NCI-H69 (cell line): ENCODE data around the gene NELFA.

ENCODE experiments used
- DNase-seq: peaks from one replicate; lab custom pipeline; 2025; lab: John Stamatoyannopoulos, UW

Gene NELFA

GRCh38 chr4:1982124-1983052 lies 26.4 kb downstream of the NELFA start:
- DNase-seq, result no peak

- DNase-seq, result peak; percentile 3
Observed at GRCh38 chr4:1981251-1982058, 27.3 kb downstream of the NELFA start.

GRCh38 chr4:1980561-1981041 lies 28.2 kb downstream of the NELFA start:
- DNase-seq, result no peak

GRCh38 chr4:1979477-1980196 lies 29.1 kb downstream of the NELFA start:
- DNase-seq, result no peak

DNA sequence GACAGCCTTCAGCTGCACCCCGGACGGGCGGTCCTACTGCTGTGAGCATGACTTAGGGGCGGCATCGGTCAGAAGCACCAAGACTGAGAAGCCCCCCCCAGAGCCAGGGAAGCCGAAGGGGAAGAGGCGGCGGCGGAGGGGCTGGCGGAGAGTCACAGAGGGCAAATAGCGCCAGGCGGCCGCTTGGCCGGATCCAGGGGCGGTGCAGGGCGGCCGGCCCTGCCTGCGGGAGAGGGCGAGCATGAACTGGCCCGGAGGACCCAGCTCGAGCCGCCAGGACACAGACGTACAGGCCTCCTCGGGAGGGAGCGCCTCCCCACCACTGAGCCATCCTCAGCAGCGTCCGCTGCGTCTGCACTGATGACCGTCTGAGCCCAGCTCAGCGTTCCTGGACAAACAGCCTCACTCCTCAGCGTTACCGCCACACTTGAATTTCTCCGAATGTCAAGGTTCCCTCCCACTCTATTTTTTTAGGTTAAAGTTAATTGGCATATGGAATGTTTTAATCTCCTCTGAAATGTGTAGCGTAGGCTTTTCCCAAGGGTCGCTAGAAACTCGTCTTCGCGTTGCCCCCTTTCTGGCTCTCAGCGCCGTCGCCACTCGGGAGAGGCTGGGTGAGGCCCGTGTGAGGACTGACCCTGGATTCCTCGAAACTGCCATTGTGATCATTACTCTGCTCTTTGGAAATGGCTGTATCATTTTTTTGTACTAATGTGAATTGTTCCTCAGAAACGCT lies 29.9 kb downstream of the NELFA start:
- DNase-seq, result no peak

DNA sequence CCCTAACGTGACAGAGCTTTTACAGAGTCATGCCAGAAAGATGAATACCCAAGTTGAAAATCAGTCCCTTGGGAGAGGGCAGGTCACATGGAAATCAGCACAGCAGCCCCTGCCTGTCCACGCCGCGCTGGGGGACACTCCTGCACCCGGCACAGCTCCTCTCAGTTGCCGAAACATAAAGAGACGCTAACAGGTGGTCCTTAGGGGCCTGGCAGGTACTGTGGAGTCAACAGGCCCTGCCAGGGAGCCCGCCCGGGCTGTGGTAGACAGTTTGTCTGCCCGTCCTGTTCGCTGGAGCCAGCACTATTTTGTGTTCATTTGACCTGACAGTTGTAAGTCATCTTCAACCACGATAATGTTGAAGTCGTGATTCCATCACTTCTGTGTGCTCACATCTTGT lies 30.5 kb downstream of the NELFA start:
- DNase-seq, result no peak

DNA sequence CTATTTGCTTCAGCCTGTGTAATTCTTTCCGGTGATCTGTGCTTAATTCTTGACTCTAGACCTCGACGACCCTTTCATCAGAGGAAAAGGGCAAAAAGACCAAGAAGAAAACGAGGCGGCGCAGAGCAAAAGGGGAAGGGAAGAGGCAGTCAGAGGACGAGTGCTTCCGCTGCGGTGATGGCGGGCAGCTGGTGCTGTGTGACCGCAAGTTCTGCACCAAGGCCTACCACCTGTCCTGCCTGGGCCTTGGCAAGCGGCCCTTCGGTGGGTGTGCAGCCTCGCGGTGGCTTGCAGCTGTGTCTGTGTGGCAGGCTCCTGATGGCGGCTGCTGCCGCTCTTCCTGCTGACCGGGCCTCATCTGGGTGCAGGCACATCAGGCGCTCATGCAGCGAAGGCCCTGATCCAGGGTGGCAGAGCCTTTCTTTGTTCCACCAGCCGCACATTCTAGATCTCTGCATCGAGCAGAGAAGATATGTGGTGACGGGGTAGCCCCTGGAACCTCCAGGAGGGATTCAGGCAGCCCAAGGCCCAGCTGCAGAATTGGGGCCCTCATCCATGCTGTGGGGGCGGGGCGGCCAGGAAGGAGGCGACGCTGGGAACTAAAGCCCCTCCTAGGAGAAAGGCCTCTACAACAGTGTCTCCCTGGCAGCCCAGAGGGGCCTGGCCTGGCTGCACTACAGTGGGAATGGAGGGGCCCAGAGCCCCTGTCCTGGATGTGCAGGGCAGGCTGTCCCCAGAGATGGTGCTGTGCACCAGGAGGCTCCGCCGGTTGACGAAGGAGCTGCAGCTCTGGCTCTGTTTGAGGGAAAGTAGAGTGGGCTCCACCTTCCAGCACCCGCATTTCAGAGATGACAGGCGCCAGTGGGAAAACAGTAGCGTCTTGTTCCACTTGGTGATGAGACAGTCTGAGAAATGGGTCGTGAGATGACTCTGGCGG lies 32.1 kb downstream of the NELFA start:
- DNase-seq, result no peak

DNA sequence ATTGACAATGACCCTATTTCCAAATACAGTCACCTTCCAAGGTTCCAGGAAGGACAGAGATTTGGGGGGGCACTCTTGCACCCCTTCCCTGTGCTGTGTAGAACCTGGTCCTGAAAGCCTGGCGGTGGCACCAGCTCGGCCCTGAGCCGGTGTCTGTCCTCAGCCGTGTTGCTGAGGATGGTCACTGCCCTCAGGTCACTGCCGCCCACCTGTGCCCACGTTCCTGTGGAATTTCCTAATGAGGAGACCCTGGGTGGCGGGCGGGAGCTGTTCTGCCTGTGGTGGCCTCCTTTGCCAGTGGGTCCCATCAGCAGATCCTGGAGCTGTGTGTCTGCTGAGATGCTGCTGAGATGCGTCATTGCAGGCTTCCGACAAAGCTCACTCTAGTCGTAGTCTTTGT lies 32.9 kb downstream of the NELFA start:
- DNase-seq, result no peak

DNA sequence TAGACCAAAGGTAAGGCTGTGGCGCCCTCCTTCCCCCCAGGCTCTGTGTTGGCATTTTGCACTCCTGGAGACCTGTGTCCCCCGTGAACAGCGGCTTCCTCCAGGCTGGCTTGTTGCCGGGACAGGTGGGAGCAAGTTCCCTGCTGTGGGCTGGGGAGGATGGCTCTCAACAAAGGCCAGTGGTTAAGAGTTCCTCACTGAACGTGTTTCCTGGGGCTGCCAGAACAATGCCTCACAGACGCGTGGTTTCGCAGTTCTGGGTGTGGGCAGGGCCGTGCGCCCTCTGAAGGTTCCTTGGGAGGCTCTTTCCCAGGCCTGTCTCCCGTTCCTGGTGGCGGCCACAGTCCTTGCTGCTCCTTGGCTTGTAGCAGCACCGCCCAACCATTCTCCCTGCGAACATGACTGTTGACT lies 33.4 kb downstream of the NELFA start:
- DNase-seq, result no peak

- DNase-seq, result no peak
Observed at GRCh38 chr4:1974840-1975239, 33.9 kb downstream of the NELFA start.

- no peak for DNase-seq
Observed at GRCh38 chr4:1973661-1974060, 35.1 kb downstream of the NELFA start.

- no peak for DNase-seq
Observed at GRCh38 chr4:1973218-1973617, 35.6 kb downstream of the NELFA start.

DNA sequence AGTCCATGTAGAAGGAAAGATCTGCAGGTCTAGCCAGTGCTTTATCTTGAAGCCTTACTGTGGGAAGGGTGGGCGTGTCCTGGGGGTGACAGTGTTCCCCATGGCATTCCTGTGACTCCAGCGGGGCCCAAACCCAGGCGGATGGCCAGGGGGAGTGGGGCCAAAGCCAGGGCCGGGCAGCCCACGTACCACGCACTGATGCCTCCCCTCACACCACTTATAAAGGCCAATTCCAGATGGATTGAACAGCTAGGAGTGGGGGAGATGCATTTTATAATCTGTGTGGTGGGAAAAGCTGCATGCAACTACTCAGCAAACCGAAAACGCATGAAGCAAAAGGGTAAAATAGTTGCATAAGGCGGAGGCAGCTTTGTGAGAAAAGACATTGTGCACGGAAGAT lies 36.4 kb downstream of the NELFA start:
- DNase-seq, result no peak

DNA sequence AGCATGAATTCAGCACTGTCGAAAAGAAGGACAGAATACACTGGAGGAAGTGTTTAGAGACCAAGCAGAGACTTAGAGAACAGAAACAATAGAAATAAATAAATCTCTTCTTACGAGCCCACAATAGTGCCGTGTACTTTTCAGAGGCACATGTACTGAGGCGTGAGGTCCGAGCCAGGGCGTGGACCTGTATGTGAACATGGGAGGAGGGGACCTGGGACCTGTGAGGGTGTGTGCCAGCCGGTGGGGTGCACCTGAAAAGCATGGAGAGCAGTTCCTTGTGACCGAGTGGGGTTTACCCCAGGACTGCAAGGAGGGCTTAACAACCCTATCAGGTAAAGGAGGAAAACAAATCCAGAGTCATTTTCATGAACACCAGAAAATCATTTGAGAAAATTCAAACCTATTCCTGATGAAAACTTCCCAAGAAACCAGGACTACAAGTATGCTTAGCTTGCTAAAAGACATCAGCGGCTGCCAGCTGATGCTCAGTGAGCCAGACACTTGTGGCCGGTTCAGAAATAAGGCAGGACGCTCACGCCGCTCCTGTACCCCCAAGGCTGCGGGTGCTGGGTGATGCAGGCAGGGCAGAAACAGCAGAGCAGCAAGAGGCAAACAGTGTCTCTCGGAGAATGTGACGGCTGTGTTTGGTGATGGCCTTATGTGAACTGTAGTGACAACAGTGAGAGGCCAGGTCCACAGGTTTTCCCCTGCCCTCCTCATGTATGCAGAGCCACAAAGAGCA lies 37.1 kb downstream of the NELFA start:
- no peak for DNase-seq

DNA sequence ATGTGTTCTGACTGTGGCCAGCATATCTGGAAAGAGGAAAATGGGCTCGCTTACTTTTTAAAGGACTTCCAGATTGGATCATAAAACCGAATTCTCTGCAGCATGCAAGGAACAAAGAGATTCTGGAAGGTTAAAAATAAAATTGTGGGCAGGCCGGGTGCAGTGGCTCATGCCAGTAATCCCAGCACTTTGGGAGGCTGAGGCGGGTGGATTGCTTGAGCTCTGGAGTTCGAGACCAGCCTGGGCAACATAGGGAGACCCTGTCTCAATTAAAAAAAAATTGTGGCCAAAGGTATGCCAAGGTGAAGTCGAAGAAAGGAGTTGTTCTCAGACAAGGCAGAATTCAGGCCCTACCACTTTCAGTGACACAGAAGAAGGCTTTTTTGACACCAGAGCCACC lies 37.8 kb downstream of the NELFA start:
- no peak for DNase-seq

GRCh38 chr4:1969928-1970723 lies 38.6 kb downstream of the NELFA start:
- no peak for DNase-seq

DNA sequence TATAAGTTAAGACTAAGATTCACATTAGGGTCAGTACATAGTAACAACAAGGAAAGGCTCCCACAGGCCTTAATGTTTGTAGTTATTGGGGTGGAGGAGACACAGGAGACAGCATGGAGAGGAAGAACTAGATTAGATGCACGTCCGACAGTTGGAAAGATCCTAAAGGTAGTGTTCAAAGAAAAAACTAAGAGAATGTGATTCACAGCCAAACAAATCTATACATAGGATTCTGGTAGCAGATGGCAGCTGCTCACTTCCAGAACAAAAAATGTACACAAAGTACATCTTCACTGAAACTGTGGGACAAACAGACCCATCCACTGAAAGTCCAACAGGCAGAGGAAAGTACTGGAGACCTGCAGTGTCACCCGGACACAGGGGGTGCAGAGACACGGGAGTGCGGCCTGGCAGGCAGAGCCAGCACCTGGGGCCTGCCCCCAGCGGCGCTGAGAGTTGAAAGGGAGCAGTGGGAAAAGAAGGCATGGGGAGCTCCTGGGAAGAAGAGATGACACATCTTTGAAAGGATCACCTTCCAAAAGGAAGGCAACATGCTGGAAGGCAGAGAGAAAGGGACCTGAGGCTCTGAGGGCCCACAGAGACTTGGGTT lies 40.0 kb downstream of the NELFA start:
- no peak for DNase-seq

DNA sequence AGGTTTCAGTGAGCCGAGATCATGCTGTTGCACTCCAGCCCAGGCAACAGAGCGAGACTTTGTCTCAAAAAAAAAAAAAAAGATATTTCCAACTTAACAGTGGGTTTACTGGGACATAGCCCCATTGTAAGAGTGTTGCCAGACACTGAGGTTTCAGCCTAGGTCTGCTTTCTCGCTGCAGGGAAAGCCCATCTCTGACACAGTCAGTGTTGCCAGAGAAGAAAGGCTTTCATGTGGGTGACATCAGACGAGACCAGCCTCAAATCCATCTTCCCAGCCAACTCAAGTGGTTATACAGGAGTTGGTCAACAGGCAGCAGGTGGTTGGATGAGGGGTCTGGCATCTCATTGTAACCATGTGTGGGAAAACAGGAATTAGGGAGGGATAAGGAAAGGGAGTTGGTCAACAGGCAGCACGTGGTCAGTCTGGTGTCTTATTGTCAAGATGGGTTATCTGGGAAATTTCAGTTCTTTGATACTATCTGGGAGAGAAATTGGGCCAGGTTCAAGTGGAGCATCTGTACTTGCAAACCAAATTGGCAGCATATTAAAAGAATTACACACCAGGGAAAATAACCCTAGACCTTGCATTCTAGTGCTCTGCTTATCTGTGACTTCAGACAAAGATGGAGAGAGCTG lies 41.1 kb downstream of the NELFA start:
- no peak for DNase-seq
